Measurements from ENCODE around the gene BLOC1S1.

The BLOC1S1 gene

GRCh38 chr12:55728939-55729818, 13.3 kb downstream of the BLOC1S1 start, which contains the start of gene CD63:
TSS of gene CD63 (minus strand) at chr12:55729009. CDS start at chr12:55728341, 668 bp downstream.
- peak; percentile 94 for DNase-seq

GRCh38 chr12:55729819-55730818, 14.3 kb downstream of the BLOC1S1 start:
- peak; percentile 81 for DNase-seq

GRCh38 chr12:55732288-55732687, 16.4 kb downstream of the BLOC1S1 start:
- no peak for DNase-seq

- DNase-seq: no peak
These were observed 17.2 kb downstream of the BLOC1S1 start for GRCh38 chr12:55733021-55733555.

- DNase-seq: no peak
These were observed 18.0 kb downstream of the BLOC1S1 start for GRCh38 chr12:55733858-55734257.

GRCh38 chr12:55734595-55734994, 18.7 kb downstream of the BLOC1S1 start:
- DNase-seq: no peak

GRCh38 chr12:55736076-55736475, 20.2 kb downstream of the BLOC1S1 start:
- no peak for DNase-seq

- DNase-seq: peak; percentile 70
These were observed 21.1 kb downstream of the BLOC1S1 start for GRCh38 chr12:55736780-55737580.

GRCh38 chr12:55737581-55738122, 21.8 kb downstream of the BLOC1S1 start:
- peak; percentile 62 for DNase-seq

- peak; percentile 91 for DNase-seq
These were observed 22.5 kb downstream of the BLOC1S1 start for GRCh38 chr12:55738123-55739024.

- DNase-seq: no peak
These were observed 23.2 kb downstream of the BLOC1S1 start for GRCh38 chr12:55739025-55739378.

- no peak for DNase-seq
These were observed 26.3 kb downstream of the BLOC1S1 start for GRCh38 chr12:55741931-55742680.

- DNase-seq: peak; percentile 88
These were observed 27.0 kb downstream of the BLOC1S1 start, which contains the start of gene GDF11 for GRCh38 chr12:55742719-55743405. TSS of gene GDF11 (plus strand) at chr12:55743122. CDS start at chr12:55743317, 195 bp downstream.

- no peak for DNase-seq
These were observed 27.8 kb downstream of the BLOC1S1 start for GRCh38 chr12:55743406-55744339.

- no peak for DNase-seq
These were observed 28.6 kb downstream of the BLOC1S1 start for GRCh38 chr12:55744340-55745030.

- DNase-seq: peak; percentile 66
These were observed 29.7 kb downstream of the BLOC1S1 start for GRCh38 chr12:55745361-55746173.
